ENCODE results near the gene CAPN10. TPM values are rescaled to one million over a fixed set of nuclear protein-coding genes. Genes with fewer than 3 reads are reported as not detected.

Gene CAPN10
- polyA plus RNA-seq, 1 donor (not counting 4 experiments of a cell fraction or from before 2014, with no cell fraction given): 7.1 TPM

GRCh38 chr2:240598311-240598911 lies 11.9 kb downstream of the CAPN10 start:
- peaks cover 14 to 19% of the 10 kb centered on the region in 2 experiments for H3K36me3 ChIP-seq (ENCODE audit: control insufficient read depth in 2 of 2, extremely low read depth in 1 of 2, insufficient read depth in 2 of 2, low read length in 2 of 2)
- FAIRE-seq: no peak

GRCh38 chr2:240599141-240599583 lies 12.6 kb downstream of the CAPN10 start:
- dilution Hi-C loops (cut with MboI; ENCODE audit: extremely low pct_ligation_motif_present, low sequenced_read_pairs): no loop called here
- H3K9me3 ChIP-seq (ENCODE audit: control insufficient read depth, low read depth, low read length): no peaks in the 10 kb centered on the region
- H3K9me1 ChIP-seq (ENCODE audit: control insufficient read depth, extremely low read depth, insufficient read depth, low read length): no peaks in the 10 kb centered on the region
- H3K4me2 ChIP-seq (ENCODE audit: control insufficient read depth, extremely low read depth, insufficient read depth, low read depth, low read length): no peak overlapping the region
- TF ChIP-seq CTCF (optimal IDR thresholded peaks at IDR 0.05 in 1 of 3, IDR thresholded peaks at IDR 0.05 in 1 of 3, conservative IDR thresholded peaks at IDR 0.05 in 1 of 3; ENCODE audit: extremely low read depth in 1 of 3, insufficient read depth in 2 of 3, low read length in 3 of 3) (no peak), EZH2 (IDR thresholded peaks at IDR 0.05; ENCODE audit: low read length) (no peak)
- no peak for DNase-seq (ENCODE audit: low read depth, low spot score)
- no peaks in the 10 kb centered on the region for H3K79me2 ChIP-seq (ENCODE audit: control insufficient read depth, insufficient read depth, low read length)
- H3K27ac ChIP-seq (ENCODE audit: control insufficient read depth, insufficient read depth, low read length): no peak overlapping the region
- H3K27me3 ChIP-seq (ENCODE audit: control insufficient read depth, extremely low read depth, insufficient read depth, low read length): no peaks in the 10 kb centered on the region
- no peak overlapping the region for H3K4me3 ChIP-seq (ENCODE audit: control insufficient read depth in 2 of 3, extremely low read depth in 1 of 3, insufficient read depth in 2 of 3, low read depth in 1 of 3, low read length in 3 of 3)
- peaks cover 11% of the 10 kb centered on the region for H4K20me1 ChIP-seq (ENCODE audit: control insufficient read depth, extremely low read depth, insufficient read depth, low read length)
- H3K36me3 ChIP-seq (ENCODE audit: control insufficient read depth in 2 of 2, extremely low read depth in 1 of 2, insufficient read depth in 2 of 2, low read length in 2 of 2): peaks cover 14 to 16% of the 10 kb centered on the region in 2 experiments
- no peak overlapping the region for H2AFZ ChIP-seq (ENCODE audit: control insufficient read depth, low read length)
- H3K4me1 ChIP-seq (ENCODE audit: control insufficient read depth, extremely low read depth, insufficient read depth, low read length): no peaks in the 10 kb centered on the region
- no peak overlapping the region for H3K9ac ChIP-seq (ENCODE audit: control insufficient read depth, extremely low read depth, insufficient read depth, low read length)
- FAIRE-seq: no peak

More at GRCh38 chr2:240598311-240598911, 11.9 kb downstream of the CAPN10 start:
- Histone ChIP-seq H3K27me3 (ENCODE audit: control insufficient read depth, extremely low read depth, insufficient read depth, low read length) (no peaks in the 10 kb centered on the region), H3K9me3 (ENCODE audit: control insufficient read depth, low read depth, low read length) (no peaks in the 10 kb centered on the region), H3K4me3 (ENCODE audit: control insufficient read depth in 2 of 3, extremely low read depth in 1 of 3, insufficient read depth in 2 of 3, low read depth in 1 of 3, low read length in 3 of 3) (no peak overlapping the region), H2AFZ (ENCODE audit: control insufficient read depth, low read length) (no peak overlapping the region), H3K9me1 (ENCODE audit: control insufficient read depth, extremely low read depth, insufficient read depth, low read length) (no peaks in the 10 kb centered on the region), H3K4me2 (ENCODE audit: control insufficient read depth, extremely low read depth, insufficient read depth, low read depth, low read length) (no peak overlapping the region), H3K4me1 (ENCODE audit: control insufficient read depth, extremely low read depth, insufficient read depth, low read length) (no peaks in the 10 kb centered on the region), H3K79me2 (ENCODE audit: control insufficient read depth, insufficient read depth, low read length) (peaks cover under 1% of the 10 kb centered on the region), H4K20me1 (ENCODE audit: control insufficient read depth, extremely low read depth, insufficient read depth, low read length) (peaks cover 14% of the 10 kb centered on the region), H3K9ac (ENCODE audit: control insufficient read depth, extremely low read depth, insufficient read depth, low read length) (no peak overlapping the region), H3K27ac (ENCODE audit: control insufficient read depth, insufficient read depth, low read length) (no peak overlapping the region)
- dilution Hi-C loops (cut with MboI; ENCODE audit: extremely low pct_ligation_motif_present, low sequenced_read_pairs): no loop called here
- TF ChIP-seq CTCF (optimal IDR thresholded peaks at IDR 0.05 in 1 of 3, IDR thresholded peaks at IDR 0.05 in 1 of 3, conservative IDR thresholded peaks at IDR 0.05 in 1 of 3; ENCODE audit: extremely low read depth in 1 of 3, insufficient read depth in 2 of 3, low read length in 3 of 3): no peak
- no peak for TF ChIP-seq EZH2 (IDR thresholded peaks at IDR 0.05; ENCODE audit: low read length)
- no peak for DNase-seq (ENCODE audit: low read depth, low spot score)

Measured in keratinocyte (primary cell).